ENCODE data around the gene SPATC1L.
"Not testable (repeated sequence)": the region's sequence is repeated elsewhere in the genome, so short reads cannot be mapped to it uniquely, and the experiment has no call there.

SPATC1L gene

DNA sequence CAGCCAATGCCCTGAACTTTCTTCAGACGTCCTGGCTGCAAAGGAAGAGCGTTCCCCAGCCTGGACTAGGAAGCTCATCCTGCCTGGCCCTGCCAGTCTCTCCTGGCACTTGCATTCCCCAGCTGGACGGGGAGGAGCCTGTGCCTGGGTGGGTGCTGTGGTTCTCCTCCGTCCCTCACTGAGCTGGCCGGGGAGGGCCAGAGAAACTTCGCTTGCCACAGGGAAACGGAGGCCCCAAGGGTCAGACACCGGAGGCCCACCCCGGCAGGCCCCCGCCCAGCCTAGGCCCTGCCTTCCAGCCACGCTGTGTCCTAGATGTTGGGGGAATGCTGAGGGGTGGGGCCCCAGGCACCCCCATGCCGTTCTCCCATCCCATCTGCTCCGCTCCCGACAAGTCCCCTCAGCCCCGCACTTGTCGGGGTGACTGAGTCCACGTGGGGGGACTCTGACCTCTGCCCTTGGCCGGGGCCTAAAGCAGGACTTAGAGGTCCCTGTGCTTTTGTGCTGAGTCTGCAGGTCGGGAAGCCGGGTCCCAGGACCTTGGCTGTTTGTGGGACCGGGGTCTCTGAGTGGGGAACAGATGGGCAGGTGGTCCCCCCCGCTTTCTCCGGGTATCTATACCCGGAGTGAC is 33.7 kb downstream of the SPATC1L start:
- DNase-seq (ENCODE audit: low read depth in 2 of 2) = no peak

DNA sequence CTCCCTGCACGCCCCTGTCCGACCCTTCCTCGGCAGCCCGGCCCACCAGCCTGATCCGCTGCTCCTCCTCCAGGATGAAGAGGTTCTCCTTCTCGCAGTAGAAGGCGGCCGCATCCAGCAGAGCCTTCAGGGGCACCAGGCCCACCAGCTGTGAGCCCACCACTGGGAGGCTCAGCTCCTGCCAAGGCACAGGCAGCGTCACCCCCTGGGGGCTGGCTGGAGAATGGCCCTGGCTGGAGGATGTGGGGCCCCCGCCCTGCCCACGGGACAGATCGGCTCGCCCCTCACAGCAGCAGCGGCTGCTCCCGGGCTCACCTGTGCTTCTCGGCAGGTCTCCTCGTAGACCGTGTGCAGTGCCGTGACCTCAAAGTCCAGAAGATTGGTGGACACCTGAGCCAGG is 34.2 kb downstream of the SPATC1L start:
- DNase-seq (ENCODE audit: low read depth in 2 of 2) = no peak

DNA sequence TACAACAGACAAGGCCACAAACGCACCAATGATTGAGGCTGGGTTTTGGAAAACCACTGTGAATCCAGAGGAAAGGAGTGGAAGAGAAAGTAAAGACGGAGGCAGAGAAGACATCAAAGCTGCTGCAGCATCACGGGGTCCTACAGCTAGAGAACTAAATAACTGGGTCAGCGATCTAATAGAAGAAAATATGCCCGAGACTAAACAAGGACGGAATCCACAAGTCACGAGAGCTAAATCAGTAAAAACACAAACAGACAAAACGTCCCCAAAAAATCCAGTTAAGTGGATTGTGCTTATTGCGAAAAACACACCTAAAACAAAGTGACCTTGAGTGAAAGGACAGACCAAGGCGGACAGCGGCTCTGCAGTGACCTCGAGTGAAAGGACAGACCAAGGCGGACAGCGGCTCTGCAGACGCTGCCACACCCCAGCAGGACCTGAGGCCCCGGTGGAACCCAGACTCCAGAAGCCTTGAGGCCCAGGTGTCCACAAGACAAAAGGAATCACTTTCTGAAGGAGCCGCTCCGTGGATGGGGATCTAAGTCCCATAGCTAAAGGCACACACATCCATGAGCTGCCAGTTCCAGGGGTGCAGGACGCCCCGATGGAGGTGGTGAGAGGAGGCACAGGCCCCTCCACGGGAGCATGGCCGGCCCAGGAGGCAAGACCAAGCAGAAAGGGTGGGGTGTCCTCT is 34.9 kb downstream of the SPATC1L start:
- DNase-seq (ENCODE audit: low read depth in 2 of 2) = no peak

DNA sequence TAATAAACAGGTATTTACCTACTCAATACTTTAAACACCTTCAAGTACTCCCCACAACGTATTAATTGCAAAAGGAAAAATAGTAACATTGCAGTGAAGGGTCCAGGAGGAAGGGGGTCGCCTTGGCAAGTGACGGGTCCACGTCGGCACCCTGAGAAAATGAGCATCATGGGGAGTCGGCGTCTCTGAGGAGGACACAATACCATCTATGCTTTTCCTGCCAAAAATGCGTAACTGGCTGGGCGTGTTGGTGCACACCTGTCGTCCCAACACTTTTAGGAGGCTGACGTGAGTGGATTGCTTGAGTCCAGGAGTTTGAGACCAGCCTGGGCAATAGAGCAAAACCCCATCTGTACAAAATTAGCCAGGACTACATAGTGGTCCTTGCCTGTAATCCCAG is 36.2 kb downstream of the SPATC1L start:
- DNase-seq (ENCODE audit: low read depth in 2 of 2) = no peak

DNA sequence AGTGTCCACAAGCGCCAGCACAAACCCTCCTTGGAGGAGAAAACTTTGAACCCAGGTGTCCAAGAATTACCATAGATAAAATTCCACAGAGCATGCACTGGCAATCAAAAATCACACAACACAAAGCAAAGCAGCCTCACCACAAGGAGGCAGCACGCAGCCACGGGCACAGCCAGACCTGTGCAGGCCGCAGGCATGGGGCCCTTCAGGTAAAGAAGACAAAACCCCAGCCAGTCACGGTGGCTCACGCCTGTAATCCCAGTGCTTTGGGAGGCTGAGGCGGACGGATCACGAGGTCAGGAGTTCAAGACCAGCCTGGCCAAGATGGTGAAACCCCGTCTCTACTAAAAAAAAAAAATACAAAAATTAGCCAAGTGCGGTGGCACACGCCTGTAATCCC is 36.8 kb downstream of the SPATC1L start:
- DNase-seq (ENCODE audit: low read depth in 2 of 2) = not testable (repeated sequence)

DNA sequence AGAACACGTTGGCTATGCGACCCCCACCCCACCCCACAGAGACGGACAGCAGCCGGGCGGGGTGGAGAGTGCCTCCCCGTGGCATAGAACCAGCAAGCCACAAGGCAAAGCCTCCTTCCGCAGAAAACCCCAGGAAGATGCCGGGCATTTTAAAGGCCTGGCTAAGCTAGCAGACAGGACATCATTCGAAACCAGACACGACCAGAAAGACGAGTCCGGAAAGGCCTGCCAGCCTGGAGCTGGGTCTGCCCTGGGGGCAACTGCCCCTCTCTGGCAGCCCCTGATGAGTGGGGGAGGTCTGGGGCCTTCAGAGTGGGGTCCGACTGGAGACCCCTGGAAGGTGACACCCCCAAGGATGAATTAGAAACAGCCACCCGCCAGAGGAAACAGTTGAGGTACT is 37.4 kb downstream of the SPATC1L start:
- DNase-seq (ENCODE audit: low read depth in 2 of 2) = no peak

DNA sequence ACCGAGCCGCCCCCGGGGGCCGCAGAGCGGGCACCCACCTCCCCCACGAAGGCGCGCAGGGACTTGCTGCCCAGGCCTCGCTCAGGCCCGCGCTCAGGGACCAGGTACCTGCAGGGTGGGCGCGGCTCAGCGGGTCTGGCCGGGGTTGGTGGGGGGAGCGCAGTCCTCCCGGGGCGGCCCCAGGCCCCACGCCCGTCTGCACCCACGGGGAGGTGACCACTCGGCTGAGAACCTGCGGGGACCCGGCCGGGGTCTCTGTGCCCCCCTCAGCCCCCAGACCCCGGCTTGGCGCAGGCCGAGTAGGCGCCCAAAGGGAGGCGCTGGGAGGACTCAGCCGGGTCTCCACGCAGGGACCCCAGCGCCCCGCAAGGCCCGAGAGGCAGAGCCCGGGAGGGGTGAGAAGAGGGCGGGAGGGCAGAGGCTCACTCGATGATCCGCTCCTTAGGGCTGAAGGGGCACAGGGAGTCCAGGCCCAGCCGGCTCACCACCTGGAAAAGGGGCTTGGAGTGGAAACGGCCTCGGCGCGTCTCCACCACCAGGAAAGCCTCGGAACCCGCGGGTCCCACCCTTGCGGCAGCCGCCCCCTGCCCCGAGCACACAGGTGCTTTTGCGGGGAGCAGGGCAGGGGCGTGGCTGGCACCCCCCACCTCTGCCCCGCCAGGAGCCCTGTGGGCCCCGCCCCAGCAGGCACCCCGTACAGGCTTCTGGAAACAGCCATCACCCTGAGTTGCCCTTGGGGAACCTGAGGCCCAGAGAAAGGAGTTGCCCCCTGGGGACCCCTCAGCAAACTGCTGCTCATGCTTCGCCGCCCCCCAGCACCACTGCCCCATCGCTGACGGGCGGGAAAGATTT is 38.2 kb downstream of the SPATC1L start:
- DNase-seq (ENCODE audit: low read depth in 2 of 2) = no peak

DNA sequence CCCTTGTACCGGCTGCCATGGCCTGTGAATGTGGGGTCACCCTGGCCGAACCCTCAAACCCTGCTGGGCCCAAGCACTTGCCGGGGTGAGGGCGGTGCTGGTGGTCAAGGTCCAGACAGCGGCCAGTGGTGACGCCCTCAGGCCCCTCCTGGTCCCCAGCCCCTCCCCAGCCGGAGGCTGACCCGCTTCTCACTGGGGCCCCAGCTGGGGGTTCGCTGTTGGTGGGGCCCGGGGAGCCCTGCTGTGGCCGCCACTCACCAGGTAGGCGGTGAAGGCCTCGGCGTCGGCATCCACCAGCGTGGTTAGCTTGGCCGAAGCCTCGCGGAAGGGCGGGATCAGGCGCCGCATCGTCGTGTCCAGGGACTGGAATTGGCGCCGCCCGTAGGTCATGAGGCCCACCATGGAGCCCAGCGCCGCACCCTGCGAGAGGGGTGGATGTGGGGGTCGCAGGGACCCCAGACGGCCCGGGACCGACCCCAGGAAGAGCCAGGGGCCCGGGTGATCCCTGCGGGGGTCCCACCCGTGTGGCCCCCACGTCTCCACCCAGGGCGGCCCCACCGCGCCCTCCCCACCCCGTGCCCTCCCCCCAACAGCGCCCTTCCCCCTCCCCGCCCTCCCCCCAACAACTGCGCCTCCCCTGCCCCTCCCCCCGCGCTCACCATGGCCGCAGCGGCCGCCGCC is 39.0 kb downstream of the SPATC1L start:
- DNase-seq (ENCODE audit: low read depth in 2 of 2) = no peak

DNA sequence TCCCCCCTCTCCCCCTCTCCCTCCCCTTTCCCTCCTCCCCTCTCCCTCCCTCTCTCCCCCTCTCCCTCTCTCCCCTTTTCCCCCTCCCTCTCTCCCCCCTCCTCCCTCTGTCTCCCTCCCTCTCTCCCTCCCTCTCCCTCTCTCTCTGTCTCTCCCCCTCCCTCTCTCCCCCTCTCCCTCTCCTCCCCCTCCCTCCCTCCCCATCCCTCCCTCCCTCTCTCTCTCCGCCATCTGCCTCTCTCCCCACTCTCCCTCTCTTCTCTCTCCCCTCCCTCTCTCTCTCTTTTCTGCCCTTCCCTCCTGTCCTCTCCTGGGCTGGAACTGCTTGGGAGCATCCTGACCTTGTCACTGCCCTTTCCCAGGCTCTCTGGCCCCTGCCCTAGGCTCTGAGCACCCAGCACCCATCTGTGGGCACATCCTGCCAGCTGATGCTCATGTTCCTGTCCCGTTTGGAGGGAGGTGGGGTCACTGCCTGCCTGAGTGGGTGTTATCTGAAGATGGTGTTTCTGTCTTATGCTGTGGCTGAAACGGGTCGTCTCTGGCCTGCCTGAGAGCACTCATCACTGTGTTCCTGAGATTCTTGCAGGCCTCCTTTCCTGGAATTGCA is 39.7 kb downstream of the SPATC1L start:
- no peak for DNase-seq (ENCODE audit: low read depth in 2 of 2)

DNA sequence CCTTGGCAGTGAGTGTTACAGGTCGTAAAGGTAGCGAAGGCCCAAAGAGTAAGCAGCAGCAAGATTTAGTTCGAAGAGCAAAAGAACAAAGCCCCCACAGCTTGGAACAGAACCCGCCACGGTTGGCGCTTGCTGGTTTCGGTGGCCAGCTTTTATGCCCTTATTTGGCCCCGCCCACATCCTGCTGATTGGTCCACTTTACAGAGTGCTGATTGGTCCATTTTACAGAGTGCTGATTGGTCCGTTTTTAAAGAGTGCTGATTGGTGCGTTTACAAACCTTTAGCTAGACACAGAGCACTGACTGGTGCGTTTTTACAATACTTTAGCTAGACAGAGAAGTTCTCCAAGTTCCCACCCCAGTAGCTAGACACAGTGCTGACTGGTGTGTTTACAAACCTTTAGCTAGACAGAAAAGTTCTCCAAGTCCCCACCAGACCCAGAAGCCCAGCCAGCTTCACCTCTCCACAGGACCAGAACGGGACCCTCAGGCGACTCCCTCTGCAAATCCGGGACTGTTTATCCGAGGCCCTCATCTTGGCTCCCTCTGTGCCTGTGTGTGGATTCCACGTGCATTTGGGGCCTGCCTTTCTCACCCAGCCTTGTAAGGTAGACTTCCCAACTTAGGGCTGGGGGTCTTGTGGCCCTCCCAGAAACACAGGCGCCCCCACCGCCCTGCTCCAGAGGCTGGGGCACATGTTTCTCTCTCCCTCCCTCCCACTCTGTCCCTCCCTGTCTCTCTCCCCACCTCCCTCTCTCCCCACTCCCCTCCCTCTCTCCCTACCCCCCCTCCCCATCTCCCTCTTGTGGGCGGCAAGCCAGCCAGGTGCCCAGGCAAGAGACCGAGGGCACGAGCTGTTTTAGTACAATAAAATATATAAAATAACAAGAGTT is 41.4 kb downstream of the SPATC1L start:
- DNase-seq (ENCODE audit: low read depth in 2 of 2) = no peak

DNA sequence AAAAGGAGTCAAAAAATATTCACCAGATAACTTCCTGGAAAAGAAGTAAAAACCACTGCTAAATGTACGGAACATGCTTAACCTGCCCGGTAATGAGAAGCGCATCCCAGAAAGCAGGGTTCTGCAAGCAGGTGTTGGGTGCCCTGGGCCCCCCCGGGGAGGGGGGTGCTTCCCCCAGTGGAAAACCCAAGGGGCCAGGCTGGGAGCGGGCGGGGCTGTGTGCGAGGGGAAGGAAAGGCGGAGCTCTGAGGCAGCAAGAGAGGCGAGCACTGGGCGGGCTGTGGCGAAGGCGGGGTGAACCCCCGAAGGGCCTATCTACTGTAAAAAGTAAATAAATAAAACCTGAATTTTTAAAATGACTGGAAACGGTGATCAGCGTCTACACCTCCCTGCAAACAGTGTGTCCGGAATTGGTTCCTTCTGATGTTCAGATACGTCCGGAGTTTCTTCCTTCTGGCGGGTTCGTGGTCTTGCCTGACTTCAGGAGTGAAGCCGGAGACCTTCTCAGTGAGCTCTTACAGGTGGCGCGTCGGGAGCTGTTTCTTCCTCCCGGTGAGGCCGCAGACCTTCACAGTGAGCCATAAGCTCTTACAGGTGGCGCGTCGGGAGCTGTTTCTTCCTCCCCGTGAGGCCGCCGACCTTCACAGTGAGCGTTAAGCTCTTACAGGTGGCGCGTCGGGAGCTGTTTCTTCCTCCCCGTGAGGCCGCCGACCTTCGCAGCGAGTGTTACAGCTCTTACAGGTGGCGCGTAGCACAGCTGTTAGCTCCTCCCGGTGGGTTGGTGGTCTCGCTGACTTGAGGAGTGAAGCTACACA is 42.3 kb downstream of the SPATC1L start:
- no peak for DNase-seq (ENCODE audit: low read depth in 2 of 2)

DNA sequence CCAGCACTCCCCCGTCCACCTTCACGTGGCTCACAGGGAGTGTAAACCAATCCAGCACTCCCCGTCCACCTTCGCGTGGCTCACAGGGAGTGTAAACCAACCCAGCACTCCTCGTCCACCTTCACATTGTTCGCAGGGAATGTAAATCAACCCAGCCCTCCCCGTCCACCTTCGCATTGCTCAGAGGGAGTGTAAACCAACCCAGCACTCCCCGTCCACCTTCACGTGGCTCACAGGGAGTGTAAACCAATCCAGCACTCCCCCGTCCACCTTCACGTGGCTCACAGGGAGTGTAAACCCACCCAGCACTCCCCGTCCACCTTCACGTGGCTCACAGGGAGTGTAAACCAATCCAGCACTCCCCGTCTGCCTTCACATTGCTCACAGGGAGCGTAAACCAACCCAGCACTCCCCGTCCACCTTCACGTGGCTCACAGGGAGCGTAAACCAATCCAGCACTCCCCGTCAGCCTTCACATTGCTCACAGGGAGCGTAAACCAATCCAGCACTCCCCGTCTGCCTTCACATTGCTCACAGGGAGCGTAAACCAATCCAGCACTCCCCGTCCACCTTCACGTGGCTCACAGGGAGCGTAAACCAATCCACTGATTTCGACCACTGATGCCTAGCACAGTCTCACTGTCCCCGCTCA is 43.8 kb downstream of the SPATC1L start:
- not testable (repeated sequence) for DNase-seq (ENCODE audit: low read depth in 2 of 2)

DNA sequence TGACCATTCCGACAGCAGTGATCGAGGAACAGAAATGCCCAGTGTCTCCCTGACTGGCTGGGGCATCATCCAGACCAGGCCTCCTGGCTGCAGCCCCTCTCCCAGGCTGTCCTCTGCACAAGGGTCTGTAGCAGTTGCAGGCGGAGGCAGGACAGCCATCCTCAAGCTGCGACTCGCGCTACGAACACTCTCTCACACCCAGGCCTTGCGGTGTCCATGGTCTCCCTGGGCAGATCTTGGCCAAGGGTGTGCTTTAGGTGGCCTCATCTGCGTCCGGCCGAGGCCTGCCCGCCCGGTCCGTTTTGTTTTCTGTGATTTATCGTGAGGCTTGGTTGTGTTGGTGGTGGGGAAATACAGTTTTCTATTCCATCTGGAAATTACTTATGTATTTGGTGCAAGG is 44.6 kb downstream of the SPATC1L start:
- DNase-seq (ENCODE audit: low read depth in 2 of 2) = no peak

DNA sequence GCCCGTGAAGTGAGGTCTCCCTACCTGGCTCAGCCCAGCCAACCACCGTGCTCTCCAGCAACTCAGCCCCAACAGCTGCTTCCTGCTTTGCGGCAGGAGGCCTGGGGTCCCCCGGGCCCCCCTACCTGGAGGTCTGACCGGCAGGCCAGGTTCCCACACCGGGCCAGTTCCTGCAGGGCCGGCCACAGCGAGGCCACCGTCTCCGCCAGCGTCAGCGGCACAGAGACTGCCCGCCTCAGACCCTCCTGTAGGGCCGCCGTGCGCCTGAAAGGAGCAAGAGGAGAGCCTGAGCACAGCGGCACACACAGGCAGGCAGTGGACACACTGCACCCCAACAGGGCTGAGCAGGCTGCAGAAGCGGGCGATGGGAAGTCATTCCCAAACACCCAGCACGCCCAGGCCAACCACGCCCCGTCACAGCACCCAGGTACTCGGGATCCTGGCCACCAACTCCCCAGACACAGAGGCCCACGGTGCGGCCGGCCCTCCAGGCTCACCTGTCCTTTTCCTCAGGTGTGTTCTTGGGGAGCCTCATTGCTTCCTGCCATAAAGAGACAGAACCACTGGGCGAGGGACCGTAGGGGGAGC is 45.8 kb downstream of the SPATC1L start:
- DNase-seq (ENCODE audit: low read depth in 2 of 2) = no peak

DNA sequence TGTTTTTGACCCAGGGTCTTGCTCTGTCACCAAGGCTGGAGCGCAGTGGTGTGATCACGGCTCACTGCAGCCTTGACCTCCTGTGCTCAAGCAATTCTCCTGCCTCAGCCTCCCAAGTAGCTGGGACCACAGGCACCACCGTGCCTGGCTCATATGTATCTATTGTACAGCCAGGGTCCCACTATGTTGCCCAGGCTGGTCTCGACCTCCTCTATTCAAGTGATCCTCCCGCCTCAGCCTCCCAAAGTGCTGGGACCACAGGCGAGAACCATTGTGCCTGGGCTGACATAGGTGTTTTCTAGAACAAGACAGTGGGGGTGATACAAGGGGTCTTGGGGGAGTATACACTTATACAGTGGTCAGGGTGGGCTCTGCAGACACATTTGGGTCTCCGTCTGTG is 46.4 kb downstream of the SPATC1L start:
- no peak for DNase-seq (ENCODE audit: low read depth in 2 of 2)

DNA sequence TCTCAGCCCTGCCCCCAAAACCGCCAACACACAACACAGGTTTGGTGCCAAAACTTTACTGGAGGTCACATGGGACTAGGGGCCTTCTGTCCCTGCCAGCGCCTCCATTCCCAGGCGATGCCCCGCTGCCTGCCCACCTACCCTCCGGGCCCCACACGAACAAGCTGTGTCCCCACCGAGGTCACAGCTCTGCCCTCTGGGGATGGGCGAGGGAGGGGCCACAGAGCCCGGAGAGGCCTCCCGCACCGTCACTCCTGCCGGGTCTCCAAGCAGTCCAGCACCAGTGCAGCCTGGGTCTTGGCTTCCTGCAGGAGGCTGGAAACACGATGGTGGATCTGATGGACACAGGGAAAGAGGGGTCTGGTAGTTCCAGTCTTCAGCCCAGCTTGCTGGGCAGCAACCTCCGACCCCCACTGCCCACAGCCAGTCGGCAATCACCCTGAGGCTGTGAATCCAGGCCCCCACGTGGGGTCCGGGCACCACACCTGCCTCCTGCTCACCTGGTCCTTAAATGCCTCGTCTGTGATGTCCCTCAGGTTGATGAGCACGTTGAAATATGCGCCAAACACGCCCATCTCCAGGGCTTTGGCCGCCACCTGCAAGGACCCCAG is 47.4 kb downstream of the SPATC1L start:
- DNase-seq (ENCODE audit: low read depth in 2 of 2) = no peak

DNA sequence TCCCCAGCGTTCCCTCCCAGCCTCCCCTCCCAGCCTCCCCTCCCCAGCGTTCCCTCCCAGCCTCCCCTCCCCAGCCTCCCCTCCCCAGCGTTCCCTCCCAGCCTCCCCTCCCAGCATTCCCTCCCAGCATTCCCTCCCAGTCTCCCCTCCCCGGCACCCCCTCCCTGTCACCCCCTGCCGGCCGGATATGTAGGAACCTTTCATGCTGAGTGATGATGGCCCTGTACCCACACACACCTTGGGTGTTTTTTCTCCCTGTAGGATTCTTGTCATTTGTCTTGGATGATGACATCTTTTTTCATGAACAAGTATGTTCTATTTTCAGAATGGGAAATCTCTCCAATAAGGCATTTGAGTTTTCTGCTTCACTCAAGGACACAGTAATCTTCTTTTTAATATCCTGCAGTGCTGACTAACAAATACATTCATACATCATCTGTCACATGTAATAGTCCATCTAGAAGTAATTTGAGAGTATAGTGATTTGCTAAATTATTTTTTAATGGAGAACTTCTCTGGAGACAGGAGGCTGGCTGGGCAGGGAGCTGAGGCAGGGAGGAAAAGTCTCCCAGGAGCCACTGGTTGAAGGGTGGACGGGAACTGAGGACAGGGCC is 48.4 kb downstream of the SPATC1L start:
- DNase-seq (ENCODE audit: low read depth in 2 of 2) = no peak
